ENCODE measurements around the gene ECSIT. TPM values are rescaled to one million over a fixed set of nuclear protein-coding genes. Genes with fewer than 3 reads are reported as not detected.

Gene ECSIT
- total and polyA plus RNA-seq, 2 experiments from 2014 or later: 36.6 to 66.5 TPM

DNA sequence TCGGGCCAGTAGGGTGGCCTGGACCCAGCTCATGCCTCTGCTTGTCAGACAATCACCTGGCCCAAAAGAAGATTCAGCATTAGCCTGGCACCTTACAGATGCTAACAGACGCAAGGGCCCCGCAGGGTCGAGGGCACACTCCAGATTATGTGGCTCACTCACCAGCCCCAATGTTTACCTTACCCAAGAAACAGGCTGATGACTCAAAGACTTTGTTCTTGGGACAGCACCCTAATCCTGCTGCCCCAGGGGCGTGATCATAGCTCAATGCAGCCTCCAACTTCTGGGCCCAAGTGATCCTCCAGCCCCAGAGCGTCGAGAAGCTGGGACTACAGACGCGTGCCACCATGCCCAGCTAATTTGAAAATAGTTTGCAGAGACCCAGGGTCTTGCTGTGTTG lies 9.8 kb downstream of the ECSIT start:
- no peaks in the 10 kb centered on the region for H3K36me3 ChIP-seq (ENCODE audit: insufficient read depth)
- H3K79me2 ChIP-seq (replicated peaks; ENCODE audit: insufficient read depth): no peaks in the 10 kb centered on the region
- Mint-ChIP-seq H3K27me3 (ENCODE audit: insufficient read depth, low read depth, poor library complexity) (peaks cover 12% of the 10 kb centered on the region), H3K36me3 (ENCODE audit: low read depth) (peaks cover 12% of the 10 kb centered on the region; the same call in 2 of the 3 replicates), H3K9me3 (no peaks in the 10 kb centered on the region), H3K27ac (no peak overlapping the region), H3K4me3 (no peak overlapping the region), H3K4me1 (no peaks in the 10 kb centered on the region)
- H3K27ac ChIP-seq (ENCODE audit: low read depth): no peak overlapping the region
- no peaks in the 10 kb centered on the region for H3K4me1 ChIP-seq (ENCODE audit: insufficient read depth)
- H3F3A ChIP-seq (replicated peaks; ENCODE audit: low read depth): no peaks in the 10 kb centered on the region
- no peaks in the 10 kb centered on the region for H3K27me3 ChIP-seq (ENCODE audit: insufficient read depth)
- DNase-seq (ENCODE audit: low spot score): no peak
- no peak overlapping the region for H3K4me2 ChIP-seq
- no peak for ATAC-seq
- no peak overlapping the region for H3K4me3 ChIP-seq
- TF ChIP-seq JUNB (IDR thresholded peaks at IDR 0.05; ENCODE audit: unreplicated experiment) (no peak), POLR2AphosphoS5 (IDR thresholded peaks at IDR 0.05; ENCODE audit: low read depth) (no peak), EZH2phosphoT487 (IDR thresholded peaks at IDR 0.05; ENCODE audit: unreplicated experiment) (no peak), ZNF462 (CRISPR knock-in tag; IDR thresholded peaks at IDR 0.05) (no peak), STAT1 (IDR thresholded peaks at IDR 0.05; ENCODE audit: unreplicated experiment) (no peak), NANOG (IDR thresholded peaks at IDR 0.05; ENCODE audit: borderline replicate concordance) (no peak), CREB1 (CRISPR knock-in tag; IDR thresholded peaks at IDR 0.05; ENCODE audit: low read depth) (no peak), REST (IDR thresholded peaks at IDR 0.05; ENCODE audit: unreplicated experiment) (no peak), ZNF331 (CRISPR knock-in tag; IDR thresholded peaks at IDR 0.05; ENCODE audit: low read depth) (no peak), ZNF114 (CRISPR knock-in tag; IDR thresholded peaks at IDR 0.05) (no peak), EZH2 (IDR thresholded peaks at IDR 0.05; ENCODE audit: low read depth, unreplicated experiment) (no peak)
- TF ChIP-seq, protein P1, sequence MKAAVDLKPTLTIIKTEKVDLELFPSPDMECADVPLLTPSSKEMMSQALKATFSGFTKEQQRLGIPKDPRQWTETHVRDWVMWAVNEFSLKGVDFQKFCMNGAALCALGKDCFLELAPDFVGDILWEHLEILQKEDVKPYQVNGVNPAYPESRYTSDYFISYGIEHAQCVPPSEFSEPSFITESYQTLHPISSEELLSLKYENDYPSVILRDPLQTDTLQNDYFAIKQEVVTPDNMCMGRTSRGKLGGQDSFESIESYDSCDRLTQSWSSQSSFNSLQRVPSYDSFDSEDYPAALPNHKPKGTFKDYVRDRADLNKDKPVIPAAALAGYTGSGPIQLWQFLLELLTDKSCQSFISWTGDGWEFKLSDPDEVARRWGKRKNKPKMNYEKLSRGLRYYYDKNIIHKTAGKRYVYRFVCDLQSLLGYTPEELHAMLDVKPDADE (IDR thresholded peaks at IDR 0.05): no peak
- TF ChIP-seq, protein P2, sequence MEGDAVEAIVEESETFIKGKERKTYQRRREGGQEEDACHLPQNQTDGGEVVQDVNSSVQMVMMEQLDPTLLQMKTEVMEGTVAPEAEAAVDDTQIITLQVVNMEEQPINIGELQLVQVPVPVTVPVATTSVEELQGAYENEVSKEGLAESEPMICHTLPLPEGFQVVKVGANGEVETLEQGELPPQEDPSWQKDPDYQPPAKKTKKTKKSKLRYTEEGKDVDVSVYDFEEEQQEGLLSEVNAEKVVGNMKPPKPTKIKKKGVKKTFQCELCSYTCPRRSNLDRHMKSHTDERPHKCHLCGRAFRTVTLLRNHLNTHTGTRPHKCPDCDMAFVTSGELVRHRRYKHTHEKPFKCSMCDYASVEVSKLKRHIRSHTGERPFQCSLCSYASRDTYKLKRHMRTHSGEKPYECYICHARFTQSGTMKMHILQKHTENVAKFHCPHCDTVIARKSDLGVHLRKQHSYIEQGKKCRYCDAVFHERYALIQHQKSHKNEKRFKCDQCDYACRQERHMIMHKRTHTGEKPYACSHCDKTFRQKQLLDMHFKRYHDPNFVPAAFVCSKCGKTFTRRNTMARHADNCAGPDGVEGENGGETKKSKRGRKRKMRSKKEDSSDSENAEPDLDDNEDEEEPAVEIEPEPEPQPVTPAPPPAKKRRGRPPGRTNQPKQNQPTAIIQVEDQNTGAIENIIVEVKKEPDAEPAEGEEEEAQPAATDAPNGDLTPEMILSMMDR (conservative IDR thresholded peaks at IDR 0.05; ENCODE audit: low read depth in 2 of 2): no peak
- H4K20me1 ChIP-seq (replicated peaks; ENCODE audit: insufficient read depth): no peaks in the 10 kb centered on the region; the same call in 1 of the 2 replicates
- no peak overlapping the region for H2AFZ ChIP-seq
- H3K9me2 ChIP-seq (ENCODE audit: insufficient read depth): no peaks in the 10 kb centered on the region

Measured in GM23338 (cell line).